ENCODE data around the gene SUSD4. TPM values are rescaled to one million over a fixed set of nuclear protein-coding genes. Genes with fewer than 3 reads are reported as not detected.

Gene SUSD4, protein sequence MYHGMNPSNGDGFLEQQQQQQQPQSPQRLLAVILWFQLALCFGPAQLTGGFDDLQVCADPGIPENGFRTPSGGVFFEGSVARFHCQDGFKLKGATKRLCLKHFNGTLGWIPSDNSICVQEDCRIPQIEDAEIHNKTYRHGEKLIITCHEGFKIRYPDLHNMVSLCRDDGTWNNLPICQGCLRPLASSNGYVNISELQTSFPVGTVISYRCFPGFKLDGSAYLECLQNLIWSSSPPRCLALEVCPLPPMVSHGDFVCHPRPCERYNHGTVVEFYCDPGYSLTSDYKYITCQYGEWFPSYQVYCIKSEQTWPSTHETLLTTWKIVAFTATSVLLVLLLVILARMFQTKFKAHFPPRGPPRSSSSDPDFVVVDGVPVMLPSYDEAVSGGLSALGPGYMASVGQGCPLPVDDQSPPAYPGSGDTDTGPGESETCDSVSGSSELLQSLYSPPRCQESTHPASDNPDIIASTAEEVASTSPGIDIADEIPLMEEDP
- under 1 TPM; 0.43 to 0.79 (median 0.77) TPM for total RNA-seq
- long read RNA-seq, donor 1, partial matches to known transcripts: 0 of 1 reads
- long read RNA-seq, donor 1, other reads (novel, unspliced or antisense): 0 of 1 reads
- long read RNA-seq, donor 2: 0 reads

DNA sequence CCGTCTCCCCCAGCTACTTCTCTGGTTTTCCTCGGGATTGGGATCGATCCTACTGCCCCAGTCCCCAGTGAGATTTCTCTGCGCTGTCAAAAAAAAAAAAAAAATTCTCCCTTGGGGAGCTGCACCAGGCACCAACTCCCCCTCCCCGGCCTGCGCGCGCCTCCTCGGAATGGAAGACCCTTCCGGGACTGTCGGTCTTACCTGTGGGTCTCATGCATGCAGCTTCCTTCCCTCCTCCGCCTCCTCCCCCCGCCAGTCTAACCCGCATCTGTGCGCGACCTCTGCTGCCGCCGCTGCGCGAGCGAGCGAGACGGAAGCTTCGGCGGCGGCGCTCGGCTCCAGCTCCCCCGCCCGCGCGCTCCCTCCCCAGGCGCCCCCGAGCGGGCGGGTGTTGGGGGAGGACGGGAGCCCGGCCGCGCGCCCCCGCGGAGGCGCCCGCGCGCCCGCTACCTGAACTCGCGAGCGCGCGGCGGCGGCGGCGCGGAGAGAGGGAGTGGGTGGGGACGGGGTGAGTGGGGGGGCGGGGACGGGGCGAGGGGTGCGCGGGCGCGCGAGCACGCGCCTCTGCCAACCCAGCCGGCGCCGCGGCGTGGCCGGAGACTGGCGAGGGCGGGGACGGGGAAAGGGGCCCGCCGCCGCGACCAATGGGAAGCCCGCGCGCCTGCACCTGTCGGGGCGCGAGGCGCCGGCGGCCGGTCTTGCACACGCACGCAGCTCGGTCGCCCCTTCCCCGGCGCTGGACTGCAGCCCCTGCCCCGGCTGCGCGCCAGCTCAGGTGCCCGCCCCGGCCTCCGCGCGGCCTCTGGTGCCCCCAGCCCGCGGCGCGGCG, at the start of gene SUSD4:
SUSD4 (minus strand) TSS at position 321 of the 829 bp plus-strand sequence. CDS start 751 bp downstream, outside the sequence.
- ATAC-seq (peak; percentile 81), DNase-seq (peak; percentile 43 to 72 (median 63))
- Histone ChIP-seq H3K4me1 (ENCODE audit: low read depth) (peaks cover 12% of the 10 kb centered on the region), H3K9me3 (no peaks in the 10 kb centered on the region), H3K4me3 (no peak within 1 kb of the TSS), H3K36me3 (ENCODE audit: low read depth) (no peaks in the 10 kb centered on the region)
- TF ChIP-seq, protein P1, sequence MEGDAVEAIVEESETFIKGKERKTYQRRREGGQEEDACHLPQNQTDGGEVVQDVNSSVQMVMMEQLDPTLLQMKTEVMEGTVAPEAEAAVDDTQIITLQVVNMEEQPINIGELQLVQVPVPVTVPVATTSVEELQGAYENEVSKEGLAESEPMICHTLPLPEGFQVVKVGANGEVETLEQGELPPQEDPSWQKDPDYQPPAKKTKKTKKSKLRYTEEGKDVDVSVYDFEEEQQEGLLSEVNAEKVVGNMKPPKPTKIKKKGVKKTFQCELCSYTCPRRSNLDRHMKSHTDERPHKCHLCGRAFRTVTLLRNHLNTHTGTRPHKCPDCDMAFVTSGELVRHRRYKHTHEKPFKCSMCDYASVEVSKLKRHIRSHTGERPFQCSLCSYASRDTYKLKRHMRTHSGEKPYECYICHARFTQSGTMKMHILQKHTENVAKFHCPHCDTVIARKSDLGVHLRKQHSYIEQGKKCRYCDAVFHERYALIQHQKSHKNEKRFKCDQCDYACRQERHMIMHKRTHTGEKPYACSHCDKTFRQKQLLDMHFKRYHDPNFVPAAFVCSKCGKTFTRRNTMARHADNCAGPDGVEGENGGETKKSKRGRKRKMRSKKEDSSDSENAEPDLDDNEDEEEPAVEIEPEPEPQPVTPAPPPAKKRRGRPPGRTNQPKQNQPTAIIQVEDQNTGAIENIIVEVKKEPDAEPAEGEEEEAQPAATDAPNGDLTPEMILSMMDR (IDR thresholded peaks at IDR 0.05): no peak
- intact Hi-C loops (cut with DNase I, micrococcal nuclease): no loop called here

DNA sequence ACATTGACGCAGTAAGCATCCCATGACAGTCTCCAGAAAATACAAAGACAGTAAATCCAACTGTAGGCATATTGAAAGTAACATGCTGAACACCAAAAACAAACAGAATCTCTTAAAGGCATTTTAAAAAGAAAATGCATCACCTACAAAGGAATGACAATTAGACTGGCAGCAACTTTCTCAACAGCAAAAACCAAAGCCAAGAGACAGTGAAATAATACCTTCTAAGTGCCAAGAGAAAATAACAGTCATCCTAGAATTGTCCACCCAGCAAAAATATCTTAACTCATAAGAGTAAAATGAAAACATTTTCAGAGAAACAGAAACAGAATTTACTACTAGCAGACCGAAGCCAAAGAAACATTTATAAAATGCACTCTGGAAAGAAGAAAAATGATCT, 49.2 kb upstream of the SUSD4 start:
- ATAC-seq (no peak), DNase-seq (no peak)
- no peaks in the 10 kb centered on the region for H3K36me3 ChIP-seq (ENCODE audit: low read depth)
- intact Hi-C loops (cut with DNase I, micrococcal nuclease): no loop called here
- no peaks in the 10 kb centered on the region for H3K4me1 ChIP-seq (ENCODE audit: low read depth)
- H3K9me3 ChIP-seq: no peaks in the 10 kb centered on the region
- no peak overlapping the region for H3K4me3 ChIP-seq
- TF ChIP-seq, protein P1 (IDR thresholded peaks at IDR 0.05): no peak

DNA sequence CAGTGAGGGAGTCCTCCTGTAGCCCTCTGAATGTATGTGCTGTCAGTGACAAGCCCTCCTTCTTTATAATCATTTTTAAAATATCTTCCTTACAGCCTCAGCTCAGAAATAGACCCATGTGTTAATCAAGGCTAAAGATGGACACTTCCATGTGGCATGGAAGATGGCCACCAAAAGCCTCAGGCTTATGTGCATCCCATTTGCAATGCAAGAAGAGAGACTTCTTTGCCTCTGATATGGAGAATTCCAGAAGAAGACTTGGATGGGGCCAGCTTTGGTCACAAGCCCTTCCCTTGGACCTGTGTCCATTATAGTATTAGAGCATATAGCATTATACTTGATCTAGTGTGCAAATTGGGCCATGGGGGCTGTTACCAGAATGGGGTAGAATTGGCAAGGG, 47.7 kb upstream of the SUSD4 start:
- TF ChIP-seq, protein P1 (IDR thresholded peaks at IDR 0.05): no peak
- intact Hi-C loops (cut with DNase I, micrococcal nuclease): no loop called here
- H3K9me3 ChIP-seq: no peaks in the 10 kb centered on the region
- no peak overlapping the region for H3K4me3 ChIP-seq
- DNase-seq (no peak), ATAC-seq (no peak)
- no peaks in the 10 kb centered on the region for H3K4me1 ChIP-seq (ENCODE audit: low read depth)
- H3K36me3 ChIP-seq (ENCODE audit: low read depth): no peaks in the 10 kb centered on the region

DNA sequence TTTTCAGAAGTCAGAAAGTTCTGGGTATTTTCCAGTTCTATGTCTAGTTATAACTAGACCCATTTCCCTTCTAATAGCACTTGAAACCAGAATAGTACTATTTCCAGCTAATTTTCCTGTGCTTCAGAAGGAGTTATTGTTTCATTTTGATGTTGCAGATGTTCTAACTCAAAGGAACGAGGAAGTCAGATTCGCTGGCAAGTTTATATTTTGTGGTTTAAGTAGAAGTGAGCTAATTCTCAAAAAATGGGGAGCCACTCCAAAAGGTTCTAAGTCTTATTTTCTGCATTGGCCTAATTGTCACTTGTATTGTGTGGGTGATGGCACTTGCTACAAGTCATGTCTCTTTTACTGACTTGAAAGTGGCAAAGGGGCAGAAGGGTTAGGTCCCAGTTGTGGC, 47.3 kb upstream of the SUSD4 start:
- intact Hi-C loops (cut with DNase I, micrococcal nuclease): no loop called here
- no peak for ATAC-seq
- no peaks in the 10 kb centered on the region for H3K4me1 ChIP-seq (ENCODE audit: low read depth)

DNA sequence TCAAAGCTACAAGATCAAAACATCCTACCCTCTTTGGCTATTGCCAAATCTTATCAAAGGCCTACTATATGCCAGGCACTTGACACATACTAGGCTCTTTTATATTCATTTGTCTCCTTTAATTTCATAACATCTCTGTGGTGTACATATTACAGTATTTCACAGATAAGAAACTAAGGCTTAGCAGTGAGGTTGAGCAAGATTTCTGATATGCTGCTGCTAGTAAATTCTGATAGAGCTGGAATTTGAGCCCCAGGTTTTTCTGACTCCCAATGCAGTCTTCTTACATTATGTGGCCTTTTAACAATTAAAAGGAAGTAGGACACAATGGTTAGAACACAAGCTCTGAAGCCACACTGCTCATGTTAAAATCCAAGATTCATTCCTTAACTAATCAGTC, 46.1 kb upstream of the SUSD4 start:
- TF ChIP-seq, protein P1 (IDR thresholded peaks at IDR 0.05): no peak
- Histone ChIP-seq H3K9me3 (no peaks in the 10 kb centered on the region), H3K4me1 (ENCODE audit: low read depth) (no peaks in the 10 kb centered on the region), H3K36me3 (ENCODE audit: low read depth) (no peaks in the 10 kb centered on the region), H3K4me3 (no peak overlapping the region)
- ATAC-seq: no peak
- DNase-seq: no peak
- intact Hi-C loops (cut with DNase I, micrococcal nuclease): no loop called here

More for the DNA sequence above, 47.3 kb upstream of the SUSD4 start:
- TF ChIP-seq, protein P1 (IDR thresholded peaks at IDR 0.05): no peak
- H3K4me3 ChIP-seq: no peak overlapping the region
- no peaks in the 10 kb centered on the region for H3K36me3 ChIP-seq (ENCODE audit: low read depth)
- DNase-seq: no peak
- H3K9me3 ChIP-seq: no peaks in the 10 kb centered on the region
